Measurements from ENCODE around the gene MYL3.

Gene MYL3

GRCh38 chr3:46898321-46899150 lies 35.3 kb upstream of the MYL3 start:
- WGBS: 94% methylated on average over 71 of the region's 71 CpGs

GRCh38 chr3:46897829-46898320 lies 34.6 kb upstream of the MYL3 start:
- 91% methylated on average over 15 of the region's 15 CpGs for WGBS
- peaks cover 4% of the 10 kb centered on the region; the same call in 1 of the 2 replicates for H3K4me1 ChIP-seq (ENCODE audit: insufficient read depth, low read length)
- no peak overlapping the region for H3K9ac ChIP-seq (ENCODE audit: low read depth, low read length)
- H3K27me3 ChIP-seq (ENCODE audit: insufficient read depth, low read length): peaks cover 22% of the 10 kb centered on the region
- no peak overlapping the region for H3K27ac ChIP-seq (ENCODE audit: low read depth, low read length)
- no peaks in the 10 kb centered on the region for H3K9me3 ChIP-seq (ENCODE audit: insufficient read depth, low read depth, low read length)
- no peak overlapping the region for H3K4me3 ChIP-seq (ENCODE audit: low read length)
- no peaks in the 10 kb centered on the region for H3K36me3 ChIP-seq (ENCODE audit: insufficient read depth, low read length)

More at GRCh38 chr3:46898321-46899150, 35.3 kb upstream of the MYL3 start:
- Histone ChIP-seq H3K4me1 (ENCODE audit: insufficient read depth, low read length) (no peaks in the 10 kb centered on the region), H3K36me3 (ENCODE audit: insufficient read depth, low read length) (no peaks in the 10 kb centered on the region), H3K9ac (ENCODE audit: low read depth, low read length) (no peak overlapping the region), H3K27me3 (ENCODE audit: insufficient read depth, low read length) (peaks cover 15% of the 10 kb centered on the region), H3K4me3 (ENCODE audit: low read length) (no peak overlapping the region), H3K27ac (ENCODE audit: low read depth, low read length) (no peak overlapping the region), H3K9me3 (ENCODE audit: insufficient read depth, low read depth, low read length) (no peaks in the 10 kb centered on the region)

GRCh38 chr3:46897031-46897430 lies 33.8 kb upstream of the MYL3 start:
- 91% methylated on average over 2 of the region's 2 CpGs for WGBS
- Histone ChIP-seq H3K4me3 (ENCODE audit: low read length) (no peak overlapping the region), H3K9me3 (ENCODE audit: insufficient read depth, low read depth, low read length) (no peaks in the 10 kb centered on the region), H3K27ac (ENCODE audit: low read depth, low read length) (no peak overlapping the region), H3K4me1 (ENCODE audit: insufficient read depth, low read length) (peaks cover 6% of the 10 kb centered on the region; the same call in 1 of the 2 replicates), H3K27me3 (ENCODE audit: insufficient read depth, low read length) (peaks cover 28% of the 10 kb centered on the region), H3K9ac (ENCODE audit: low read depth, low read length) (no peak overlapping the region), H3K36me3 (ENCODE audit: insufficient read depth, low read length) (no peaks in the 10 kb centered on the region)

GRCh38 chr3:46896386-46896785 lies 33.1 kb upstream of the MYL3 start:
- Histone ChIP-seq H3K9me3 (ENCODE audit: insufficient read depth, low read depth, low read length) (no peaks in the 10 kb centered on the region), H3K4me1 (ENCODE audit: insufficient read depth, low read length) (peaks cover 6% of the 10 kb centered on the region; the same call in 1 of the 2 replicates), H3K9ac (ENCODE audit: low read depth, low read length) (no peak overlapping the region), H3K36me3 (ENCODE audit: insufficient read depth, low read length) (no peaks in the 10 kb centered on the region), H3K4me3 (ENCODE audit: low read length) (no peak overlapping the region), H3K27me3 (ENCODE audit: insufficient read depth, low read length) (peaks cover 35% of the 10 kb centered on the region), H3K27ac (ENCODE audit: low read depth, low read length) (no peak overlapping the region)
- 88% methylated on average over 5 of the region's 5 CpGs for WGBS

- Histone ChIP-seq H3K9ac (ENCODE audit: low read depth, low read length) (no peak overlapping the region), H3K4me3 (ENCODE audit: low read length) (no peak overlapping the region), H3K36me3 (ENCODE audit: insufficient read depth, low read length) (no peaks in the 10 kb centered on the region), H3K4me1 (ENCODE audit: insufficient read depth, low read length) (peaks cover 6% of the 10 kb centered on the region; the same call in 1 of the 2 replicates), H3K27ac (ENCODE audit: low read depth, low read length) (no peak overlapping the region), H3K27me3 (ENCODE audit: insufficient read depth, low read length) (peaks cover 41% of the 10 kb centered on the region), H3K9me3 (ENCODE audit: insufficient read depth, low read depth, low read length) (no peaks in the 10 kb centered on the region)
- 94% methylated on average over 4 of the region's 4 CpGs for WGBS
These were observed 32.5 kb upstream of the MYL3 start for GRCh38 chr3:46895761-46896160.

- WGBS: 39% methylated on average over 5 of the region's 5 CpGs
- H3K27ac ChIP-seq (ENCODE audit: low read depth, low read length): no peak overlapping the region
- no peak overlapping the region for H3K4me3 ChIP-seq (ENCODE audit: low read length)
- no peaks in the 10 kb centered on the region for H3K36me3 ChIP-seq (ENCODE audit: insufficient read depth, low read length)
- H3K9me3 ChIP-seq (ENCODE audit: insufficient read depth, low read depth, low read length): no peaks in the 10 kb centered on the region
- H3K4me1 ChIP-seq (ENCODE audit: insufficient read depth, low read length): peaks cover 6% of the 10 kb centered on the region; the same call in 1 of the 2 replicates
- peaks cover 46% of the 10 kb centered on the region for H3K27me3 ChIP-seq (ENCODE audit: insufficient read depth, low read length)
- no peak overlapping the region for H3K9ac ChIP-seq (ENCODE audit: low read depth, low read length)
These were observed 32.0 kb upstream of the MYL3 start for GRCh38 chr3:46895204-46895660.

- Histone ChIP-seq H3K36me3 (ENCODE audit: insufficient read depth, low read length) (no peaks in the 10 kb centered on the region), H3K27ac (ENCODE audit: low read depth, low read length) (no peak overlapping the region), H3K9me3 (ENCODE audit: insufficient read depth, low read depth, low read length) (no peaks in the 10 kb centered on the region), H3K9ac (ENCODE audit: low read depth, low read length) (no peak overlapping the region), H3K27me3 (ENCODE audit: insufficient read depth, low read length) (peaks cover 56% of the 10 kb centered on the region), H3K4me3 (ENCODE audit: low read length) (no peak overlapping the region), H3K4me1 (ENCODE audit: insufficient read depth, low read length) (peaks cover 8% of the 10 kb centered on the region)
- WGBS: 92% methylated on average over 6 of the region's 6 CpGs
These were observed 31.0 kb upstream of the MYL3 start for GRCh38 chr3:46894256-46894655.

- H3K9me3 ChIP-seq (ENCODE audit: insufficient read depth, low read depth, low read length): no peaks in the 10 kb centered on the region
- 87% methylated on average over 9 of the region's 9 CpGs for WGBS
- no peak overlapping the region for H3K9ac ChIP-seq (ENCODE audit: low read depth, low read length)
- no peaks in the 10 kb centered on the region for H3K36me3 ChIP-seq (ENCODE audit: insufficient read depth, low read length)
- H3K4me3 ChIP-seq (ENCODE audit: low read length): no peak overlapping the region
- peaks cover 59% of the 10 kb centered on the region for H3K27me3 ChIP-seq (ENCODE audit: insufficient read depth, low read length)
- H3K4me1 ChIP-seq (ENCODE audit: insufficient read depth, low read length): peaks cover 13% of the 10 kb centered on the region
- H3K27ac ChIP-seq (ENCODE audit: low read depth, low read length): no peak overlapping the region
These were observed 30.5 kb upstream of the MYL3 start for GRCh38 chr3:46893763-46894162.

GRCh38 chr3:46893146-46893748 lies 30.0 kb upstream of the MYL3 start:
- WGBS: 74% methylated on average over 5 of the region's 6 CpGs
- peaks cover 18% of the 10 kb centered on the region for H3K4me1 ChIP-seq (ENCODE audit: insufficient read depth, low read length)
- H3K4me3 ChIP-seq (ENCODE audit: low read length): peak overlapping the region; percentile 55
- no peak overlapping the region for H3K27ac ChIP-seq (ENCODE audit: low read depth, low read length)
- H3K36me3 ChIP-seq (ENCODE audit: insufficient read depth, low read length): no peaks in the 10 kb centered on the region
- no peak overlapping the region for H3K9ac ChIP-seq (ENCODE audit: low read depth, low read length)
- H3K27me3 ChIP-seq (ENCODE audit: insufficient read depth, low read length): peaks cover 62% of the 10 kb centered on the region
- no peaks in the 10 kb centered on the region for H3K9me3 ChIP-seq (ENCODE audit: insufficient read depth, low read depth, low read length)

GRCh38 chr3:46892285-46893145 lies 29.3 kb upstream of the MYL3 start:
- peaks cover 65% of the 10 kb centered on the region for H3K27me3 ChIP-seq (ENCODE audit: insufficient read depth, low read length)
- H3K27ac ChIP-seq (ENCODE audit: low read depth, low read length): no peak overlapping the region
- H3K4me1 ChIP-seq (ENCODE audit: insufficient read depth, low read length): peaks cover 24% of the 10 kb centered on the region
- H3K9ac ChIP-seq (ENCODE audit: low read depth, low read length): no peak overlapping the region
- peak overlapping the region; percentile 55 for H3K4me3 ChIP-seq (ENCODE audit: low read length)
- H3K9me3 ChIP-seq (ENCODE audit: insufficient read depth, low read depth, low read length): no peaks in the 10 kb centered on the region
- H3K36me3 ChIP-seq (ENCODE audit: insufficient read depth, low read length): no peaks in the 10 kb centered on the region
- 5% methylated on average over 57 of the region's 58 CpGs for WGBS

All from HUES64 (cell line).